ENCODE data around the gene KLHL29.

The KLHL29 gene

GRCh38 chr2:23619941-23620340 lies 235.0 kb downstream of the KLHL29 start:
- H3K9me3 ChIP-seq (ENCODE audit: insufficient read depth, low read depth, low read length): peaks cover 8% of the 10 kb centered on the region; the same call in 1 of the 2 replicates
- H3K9ac ChIP-seq (ENCODE audit: low read depth, low read length, poor library complexity, severe bottlenecking): no peak overlapping the region
- no peak overlapping the region for H3K4me2 ChIP-seq (ENCODE audit: low read depth, low read length, poor library complexity, severe bottlenecking)
- no peaks in the 10 kb centered on the region for H3F3A ChIP-seq (ENCODE audit: low read depth)
- H3K9me2 ChIP-seq (replicated peaks; ENCODE audit: low read depth, low read length): no peaks in the 10 kb centered on the region
- H3K36me3 ChIP-seq (ENCODE audit: insufficient read depth, low read length): no peaks in the 10 kb centered on the region
- no peak overlapping the region for H3K4me3 ChIP-seq (ENCODE audit: low read length, poor library complexity, severe bottlenecking)
- no peaks in the 10 kb centered on the region for H4K20me1 ChIP-seq (ENCODE audit: insufficient read depth, low read length, poor library complexity, severe bottlenecking)
- no peaks in the 10 kb centered on the region for H3K79me2 ChIP-seq (ENCODE audit: insufficient read depth, low read length)
- H3K27me3 ChIP-seq (ENCODE audit: insufficient read depth, low read length, poor library complexity, severe bottlenecking): peaks cover 11% of the 10 kb centered on the region
- H3K4me1 ChIP-seq (ENCODE audit: insufficient read depth, low read length, poor library complexity, severe bottlenecking): peaks cover 17% of the 10 kb centered on the region
- H2AFZ ChIP-seq (ENCODE audit: low read length): no peak overlapping the region
- no peak for TF ChIP-seq CTCF (conservative IDR thresholded peaks at IDR 0.05; ENCODE audit: low read length)
- TF ChIP-seq EZH2phosphoT487 (IDR thresholded peaks at IDR 0.05; ENCODE audit: borderline replicate concordance): no peak

DNA sequence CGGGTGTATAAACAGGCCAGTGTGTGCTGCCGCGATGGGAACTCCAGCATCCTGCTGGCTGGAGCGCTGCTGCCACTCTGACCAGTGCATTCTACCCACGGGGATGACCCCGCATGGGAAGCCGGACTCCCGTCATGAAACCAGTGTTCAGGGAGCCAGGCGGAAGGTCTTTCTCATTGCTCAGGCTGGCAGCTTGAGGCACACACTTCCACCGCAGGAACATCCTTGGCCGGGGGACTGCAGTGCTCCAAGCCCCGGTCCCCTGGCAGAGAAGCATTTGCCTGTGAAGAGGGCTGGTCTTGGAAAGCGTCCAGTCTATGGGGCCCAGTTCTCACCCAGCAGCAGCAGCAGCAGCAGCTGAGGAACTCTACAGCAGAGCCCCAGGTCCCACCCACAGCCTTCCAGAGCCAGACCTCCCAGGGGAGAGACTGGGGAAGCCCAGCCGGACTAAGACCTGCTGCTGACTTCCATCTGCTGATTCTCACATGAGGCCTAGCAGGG lies 235.9 kb downstream of the KLHL29 start:
- Histone ChIP-seq H3K4me2 (ENCODE audit: low read depth, low read length, poor library complexity, severe bottlenecking) (no peak overlapping the region), H2AFZ (ENCODE audit: low read length) (no peak overlapping the region), H3K27me3 (ENCODE audit: insufficient read depth, low read length, poor library complexity, severe bottlenecking) (peaks cover 3% of the 10 kb centered on the region), H3K4me1 (ENCODE audit: insufficient read depth, low read length, poor library complexity, severe bottlenecking) (peaks cover 8% of the 10 kb centered on the region), H3K79me2 (ENCODE audit: insufficient read depth, low read length) (no peaks in the 10 kb centered on the region), H3K4me3 (ENCODE audit: low read length, poor library complexity, severe bottlenecking) (no peak overlapping the region), H4K20me1 (ENCODE audit: insufficient read depth, low read length, poor library complexity, severe bottlenecking) (no peaks in the 10 kb centered on the region), H3K9ac (ENCODE audit: low read depth, low read length, poor library complexity, severe bottlenecking) (no peak overlapping the region), H3K9me2 (replicated peaks; ENCODE audit: low read depth, low read length) (no peaks in the 10 kb centered on the region), H3K9me3 (ENCODE audit: insufficient read depth, low read depth, low read length) (peaks cover 8% of the 10 kb centered on the region; the same call in 1 of the 2 replicates), H3F3A (ENCODE audit: low read depth) (no peaks in the 10 kb centered on the region), H3K36me3 (ENCODE audit: insufficient read depth, low read length) (no peaks in the 10 kb centered on the region)
- TF ChIP-seq CTCF (conservative IDR thresholded peaks at IDR 0.05; ENCODE audit: low read length) (no peak), EZH2phosphoT487 (IDR thresholded peaks at IDR 0.05; ENCODE audit: borderline replicate concordance) (no peak)

- no peaks in the 10 kb centered on the region for H3K36me3 ChIP-seq (ENCODE audit: insufficient read depth, low read length)
- TF ChIP-seq EZH2phosphoT487 (IDR thresholded peaks at IDR 0.05; ENCODE audit: borderline replicate concordance) (no peak), CTCF (conservative IDR thresholded peaks at IDR 0.05; ENCODE audit: low read length) (no peak)
- no peaks in the 10 kb centered on the region for H3F3A ChIP-seq (ENCODE audit: low read depth)
- no peak overlapping the region for H3K4me2 ChIP-seq (ENCODE audit: low read depth, low read length, poor library complexity, severe bottlenecking)
- no peaks in the 10 kb centered on the region for H3K79me2 ChIP-seq (ENCODE audit: insufficient read depth, low read length)
- no peaks in the 10 kb centered on the region for H3K9me2 ChIP-seq (replicated peaks; ENCODE audit: low read depth, low read length)
- no peak overlapping the region for H3K4me3 ChIP-seq (ENCODE audit: low read length, poor library complexity, severe bottlenecking)
- H4K20me1 ChIP-seq (ENCODE audit: insufficient read depth, low read length, poor library complexity, severe bottlenecking): no peaks in the 10 kb centered on the region
- no peak overlapping the region for H3K9ac ChIP-seq (ENCODE audit: low read depth, low read length, poor library complexity, severe bottlenecking)
- H3K27me3 ChIP-seq (ENCODE audit: insufficient read depth, low read length, poor library complexity, severe bottlenecking): no peaks in the 10 kb centered on the region
- peaks cover 8% of the 10 kb centered on the region; the same call in 1 of the 2 replicates for H3K9me3 ChIP-seq (ENCODE audit: insufficient read depth, low read depth, low read length)
- peaks cover under 1% of the 10 kb centered on the region for H3K4me1 ChIP-seq (ENCODE audit: insufficient read depth, low read length, poor library complexity, severe bottlenecking)
- H2AFZ ChIP-seq (ENCODE audit: low read length): no peak overlapping the region
Observed at GRCh38 chr2:23621616-23622015, 236.6 kb downstream of the KLHL29 start.

Data from Loucy (cell line).